ENCODE results near the gene PI4KA.

DNA sequence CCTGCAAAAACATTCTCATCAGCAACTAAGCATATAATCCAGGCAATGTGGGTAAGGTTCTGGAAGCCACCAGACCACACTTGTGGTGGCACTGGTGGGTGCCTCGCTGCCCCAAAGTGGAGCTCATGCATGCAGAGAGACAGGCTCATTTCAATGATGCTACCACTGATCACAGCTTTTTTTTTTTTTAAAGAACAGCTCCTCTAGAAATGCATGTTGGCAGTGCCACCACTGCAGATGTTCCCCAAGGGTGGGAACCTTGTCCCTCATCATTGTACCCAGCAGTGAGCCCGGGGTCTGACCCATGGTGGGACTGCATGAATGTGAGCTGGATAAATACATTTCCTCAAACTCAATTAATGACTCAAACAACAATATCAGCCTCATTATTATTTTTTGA is 115.8 kb downstream of the PI4KA start:
- TF ChIP-seq EZH2 (IDR thresholded peaks at IDR 0.05; ENCODE audit: borderline replicate concordance, low read length) = no peak
- TF ChIP-seq, protein P1, sequence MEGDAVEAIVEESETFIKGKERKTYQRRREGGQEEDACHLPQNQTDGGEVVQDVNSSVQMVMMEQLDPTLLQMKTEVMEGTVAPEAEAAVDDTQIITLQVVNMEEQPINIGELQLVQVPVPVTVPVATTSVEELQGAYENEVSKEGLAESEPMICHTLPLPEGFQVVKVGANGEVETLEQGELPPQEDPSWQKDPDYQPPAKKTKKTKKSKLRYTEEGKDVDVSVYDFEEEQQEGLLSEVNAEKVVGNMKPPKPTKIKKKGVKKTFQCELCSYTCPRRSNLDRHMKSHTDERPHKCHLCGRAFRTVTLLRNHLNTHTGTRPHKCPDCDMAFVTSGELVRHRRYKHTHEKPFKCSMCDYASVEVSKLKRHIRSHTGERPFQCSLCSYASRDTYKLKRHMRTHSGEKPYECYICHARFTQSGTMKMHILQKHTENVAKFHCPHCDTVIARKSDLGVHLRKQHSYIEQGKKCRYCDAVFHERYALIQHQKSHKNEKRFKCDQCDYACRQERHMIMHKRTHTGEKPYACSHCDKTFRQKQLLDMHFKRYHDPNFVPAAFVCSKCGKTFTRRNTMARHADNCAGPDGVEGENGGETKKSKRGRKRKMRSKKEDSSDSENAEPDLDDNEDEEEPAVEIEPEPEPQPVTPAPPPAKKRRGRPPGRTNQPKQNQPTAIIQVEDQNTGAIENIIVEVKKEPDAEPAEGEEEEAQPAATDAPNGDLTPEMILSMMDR (conservative IDR thresholded peaks at IDR 0.05 in 1 of 2, IDR thresholded peaks at IDR 0.05 in 1 of 2; ENCODE audit: extremely low read depth in 1 of 2, insufficient read depth in 1 of 2, low read depth in 1 of 2, low read length in 2 of 2) = no peak

Measured in mammary epithelial cell (primary cell).